HepG2 (cell line): ENCODE results near the gene IMMP1L. TPM values are rescaled to one million over a fixed set of nuclear protein-coding genes. Genes with fewer than 3 reads are reported as not detected.

Source experiments
- ATAC-seq: fragments of 200-7000 bp; cut with Tn5 transposase; 3 replicates; pipeline ENCODE4 v1.9.1; 2020; ENCODE audit warnings: mild to moderate bottlenecking, moderate library complexity
- BruUV-seq: library from RNA; stranded (reverse); fragments of 400-500 nt; replicated peaks from 2 replicates; lab custom pipeline; 2021; lab: Mats Ljungman, UMichigan
- CTCF ChIA-PET: fragments of 300-600 bp; formaldehyde crosslinking; extraction: SDS; loops from one replicate; lab custom pipeline; 2021; ENCODE audit warnings: low total read pairs, inconsistent platforms, low intra/inter-chr PET ratio; lab: Yijun Ruan, JAX
- POLR2A ChIA-PET: fragments of 350-600 bp; sonication (Branson Sonifier 250); formaldehyde crosslinking; loops from one replicate; lab custom pipeline; 2020; ENCODE audit warnings: antibody characterized with exemption, inconsistent platforms; lab: Yijun Ruan, JAX
- DNase-seq: peaks from one replicate; pipeline ENCODE4 v3.0.0-alpha.2; 2015; ENCODE audit warnings: low spot score
- FAIRE-seq: peaks from 3 replicates; lab custom pipeline; 2011; peaks lifted over from hg19 to GRCh38; lab: Jason Lieb, UNC
- H2AFZ ChIP-seq: one replicate; pipeline ENCODE4 v1.6.1; 2011; ENCODE audit warnings: low read length, inconsistent platforms
- H3K27ac ChIP-seq: fragments of 300-600 bp; 3 replicates; pipeline ENCODE4 v1.8.0; 2011; ENCODE audit warnings: mixed run types, mild to moderate bottlenecking, mixed read lengths, low read length, inconsistent platforms; ENCODE audit not compliant: insufficient read depth; ENCODE audit errors: extremely low read length
- H3K27me3 ChIP-seq, 2 experiments: fragments of 200-600 bp in 1 of 2; 2 replicates in 1 of 2; 3 replicates in 1 of 2; pipeline versions ENCODE4 v1.6.0 to v1.8.0; 2011; ENCODE audit warnings: low read length in 2 of 2, mild to moderate bottlenecking in 2 of 2, moderate library complexity in 2 of 2, inconsistent platforms in 1 of 2; ENCODE audit not compliant: insufficient read depth in 2 of 2, control insufficient read depth in 1 of 2
- H3K36me3 ChIP-seq, 2 experiments: fragments of 200-600 bp in 1 of 2; replicated peaks in 1 of 2; 2 replicates in 1 of 2; 3 replicates in 1 of 2; pipeline versions ENCODE4 v1.5.1 to v1.8.0; 2011; ENCODE audit warnings: low read length in 2 of 2, inconsistent platforms in 1 of 2; ENCODE audit not compliant: insufficient read depth in 2 of 2, control insufficient read depth in 1 of 2
- H3K4me1 ChIP-seq: 2 replicates; pipeline ENCODE4 v1.5.1; 2012; ENCODE audit warnings: low read length, inconsistent platforms; ENCODE audit not compliant: insufficient read depth
- H3K4me2 ChIP-seq: 2 replicates; pipeline ENCODE4 v1.6.0; 2011; ENCODE audit warnings: low read depth, low read length, inconsistent platforms
- H3K4me3 ChIP-seq, 3 experiments: fragments of 200-600 bp in 1 of 3; sonication (generic), shearing (Covaris generic) in 1 of 3; replicated peaks in 1 of 3; 2 replicates each; pipeline ENCODE4 v1.5.1; 2011 to 2016; ENCODE audit warnings: low read length in 3 of 3, inconsistent platforms in 2 of 3, low read depth in 2 of 3, mild to moderate bottlenecking in 2 of 3, control low read depth in 1 of 3, mixed read lengths in 1 of 3; ENCODE audit not compliant: insufficient read depth in 1 of 3
- H3K79me2 ChIP-seq: one replicate; pipeline ENCODE4 v1.6.1; 2011; ENCODE audit warnings: low read length, inconsistent platforms; ENCODE audit not compliant: insufficient read depth
- H3K9ac ChIP-seq: 2 replicates; pipeline ENCODE4 v1.6.0; 2011; ENCODE audit warnings: mild to moderate bottlenecking, low read depth, low read length, inconsistent platforms; ENCODE audit not compliant: insufficient read depth
- H3K9me3 ChIP-seq: 2 replicates; pipeline ENCODE4 v1.5.1; 2012; ENCODE audit warnings: mild to moderate bottlenecking, low read length
- H4K20me1 ChIP-seq: 2 replicates; pipeline ENCODE4 v1.6.0; 2011; ENCODE audit warnings: inconsistent platforms, mild to moderate bottlenecking, low read length, moderate library complexity; ENCODE audit not compliant: insufficient read depth
- CTCF ChIP-seq: sonication (generic); formaldehyde crosslinking; IDR thresholded peaks from 2 replicates; pipeline ENCODE4 v1.5.0; 2020; ENCODE audit warnings: mild to moderate bottlenecking, missing genetic modification reagents, moderate library complexity
- IRX3 ChIP-seq: sonication (generic); formaldehyde crosslinking; IDR thresholded peaks from 2 replicates; pipeline ENCODE4 v1.8.1; 2023; ENCODE audit warnings: mild to moderate bottlenecking, low read depth, missing genetic modification reagents, borderline replicate concordance
- MAFF ChIP-seq: IDR thresholded peaks from 2 replicates; pipeline ENCODE4 v1.6.1; 2011; ENCODE audit warnings: low read depth, low read length, improper control_type of control experiment
- MAFK ChIP-seq, 2 experiments: IDR thresholded peaks in 1 of 2; conservative IDR thresholded peaks in 1 of 2; 2 replicates each; pipeline ENCODE4 v1.6.1; 2011; ENCODE audit warnings: improper control_type of control experiment in 2 of 2, low read length in 2 of 2
- POGK ChIP-seq: sonication (generic); formaldehyde crosslinking; conservative IDR thresholded peaks from 2 replicates; pipeline ENCODE4 v1.8.0; 2022; ENCODE audit warnings: mild to moderate bottlenecking, moderate library complexity, missing genetic modification reagents
- SIX4 ChIP-seq: sonication (generic); formaldehyde crosslinking; IDR thresholded peaks from 2 replicates; pipeline ENCODE4 v1.4.0; 2020; ENCODE audit warnings: missing genetic modification reagents
- SNAPC2 ChIP-seq: sonication (generic); formaldehyde crosslinking; IDR thresholded peaks from 2 replicates; pipeline ENCODE4 v1.8.1; 2022; ENCODE audit warnings: mild to moderate bottlenecking, missing genetic modification reagents
- SP1 ChIP-seq, 2 experiments: fragments of 450-650 bp in 1 of 2; sonication (generic) in 1 of 2; formaldehyde crosslinking in 1 of 2; IDR thresholded peaks; 2 replicates each; pipeline versions ENCODE4 v1.4.0 to v1.6.1; 2016 to 2020; ENCODE audit warnings: missing genetic modification reagents in 1 of 2
- STAG1 ChIP-seq: sonication (generic); formaldehyde crosslinking; IDR thresholded peaks from 2 replicates; pipeline ENCODE4 v1.4.0; 2020; ENCODE audit warnings: missing genetic modification reagents
- ZNF446 ChIP-seq: sonication (generic); formaldehyde crosslinking; IDR thresholded peaks from 2 replicates; pipeline ENCODE4 v1.5.0; 2020; ENCODE audit warnings: mild to moderate bottlenecking, missing genetic modification reagents
- ZNF670 ChIP-seq: sonication (generic); formaldehyde crosslinking; IDR thresholded peaks from 2 replicates; pipeline ENCODE4 v1.8.0; 2022; ENCODE audit warnings: mild to moderate bottlenecking, missing genetic modification reagents, borderline replicate concordance
- ZNF800 ChIP-seq: sonication (generic); formaldehyde crosslinking; IDR thresholded peaks from 2 replicates; pipeline ENCODE4 v1.4.0; 2020; ENCODE audit warnings: missing genetic modification reagents
- WGBS: methylation state at CpG from one replicate; pipeline ENCODE4 v1.1.6; 2017; ENCODE audit warnings: low lambda C conversion rate; 5-methylcytosine and 5-hydroxymethylcytosine counted together
- in situ Hi-C: cut with HindIII; loops from 2 replicates; pipeline ENCODE4 v1.10.0; 2017; ENCODE audit warnings: low pct_unique_long_range_greater_than_20kb; ENCODE audit not compliant: extremely low pct_ligation_motif_present
- intact Hi-C: fragments of 100-400 bp; cut with micrococcal nuclease; formaldehyde crosslinking; loops from one replicate; pipeline ENCODE4 v1.10.0; 2022; ENCODE audit not compliant: unreplicated experiment
- polyA plus RNA-seq, 8 experiments: library from polyadenylated mRNA; depleted of rRNA in 3 of 8; stranded (reverse) in 7 of 8; unstranded in 1 of 8; fragments of >200 nt; fragmentation: Illumina TruSeq in 4 of 8; extraction: Trizol in 4 of 8; gene quantifications; 2 replicates each; pipeline versions ENCODE4 v1.2.1 to v1.2.3, GENCODE V29; 2011 to 2016; ENCODE audit warnings: low read depth in 4 of 8, missing spikeins in 1 of 8, mixed read lengths in 1 of 8; ENCODE audit not compliant: insufficient read depth in 1 of 8
- total RNA-seq, 5 experiments: library from RNA; depleted of rRNA; stranded (reverse); fragments of >200 nt; fragmentation: Illumina TruSeq; extraction: Trizol; gene quantifications; 2 replicates each; pipeline ENCODE4 v1.2.3, GENCODE V29; 2016; ENCODE audit warnings: low read depth in 1 of 5

Gene IMMP1L
- total and polyA plus RNA-seq, 2 of the 13 experiments (the other 11 are each of a cell fraction or from before 2014, with no cell fraction given) = 42.4 to 57.9 TPM

GRCh38 chr11:31487848-31488247 lies 21.6 kb downstream of the IMMP1L start:
- DNase-seq = peak; percentile 53
- no peaks in the 10 kb centered on the region for H3K9me3 ChIP-seq
- H3K27ac ChIP-seq = no peak overlapping the region
- ATAC-seq = peak; percentile 76
- POLR2A ChIA-PET = no interaction called here
- no peaks in the 10 kb centered on the region; a peak in 1 of 5 replicates for H3K36me3 ChIP-seq
- intact Hi-C loops = loop anchor here (1.0 to 5.0 kb wide), 4 partner anchors 154 to 688 kb away; no protein-coding TSS in a partner anchor
- H3K4me2 ChIP-seq = no peak overlapping the region
- no peak overlapping the region for H2AFZ ChIP-seq
- peaks cover 34% of the 10 kb centered on the region for H3K79me2 ChIP-seq
- H4K20me1 ChIP-seq = peaks cover 2% of the 10 kb centered on the region
- no peaks in the 10 kb centered on the region for H3K27me3 ChIP-seq
- BruUV-seq = no TSS peak
- H3K4me3 ChIP-seq = no peak overlapping the region
- TF ChIP-seq SP1 (IDR thresholded peaks at IDR 0.05) (no peak), SP1 (CRISPR knock-in tag; IDR thresholded peaks at IDR 0.05) (no peak), ZNF446 (no peak), MAFK (conservative IDR thresholded peaks at IDR 0.05 in 1 of 2, IDR thresholded peaks at IDR 0.05 in 1 of 2; ENCODE audit: low read length in 2 of 2) (0 out of 4 replicates have a peak, but pooled peaks of 1 of the 2 experiments have one; percentile 19), MAFF (peak; percentile 40), CTCF (peak; percentile 49), STAG1 (peak; percentile 63)
- TF ChIP-seq, all 625 proteins: peak for 4
- Histone ChIP-seq H3K9ac (no peak overlapping the region), H3K4me1 (no peaks in the 10 kb centered on the region)
- 53% methylated on average over 1 of the region's 1 CpG for WGBS
- CTCF ChIA-PET = interaction anchor here (1.0 to 1.2 kb wide), 2 partner anchors 383 to 685 kb away, joined by 4 to 8 read pairs; no protein-coding TSS in a partner anchor
- FAIRE-seq = no peak
- in situ Hi-C loops = loop anchor here (5.0 to 10.0 kb wide), 2 partner anchors 337 to 384 kb away; no protein-coding TSS in a partner anchor

GRCh38 chr11:31484497-31484896 lies 24.9 kb downstream of the IMMP1L start:
- Histone ChIP-seq H3K27me3 (no peaks in the 10 kb centered on the region), H3K79me2 (peaks cover 42% of the 10 kb centered on the region), H3K4me2 (no peak overlapping the region), H3K27ac (no peak overlapping the region), H3K4me1 (no peaks in the 10 kb centered on the region), H3K4me3 (no peak overlapping the region), H3K9me3 (no peaks in the 10 kb centered on the region), H2AFZ (no peak overlapping the region), H3K9ac (no peak overlapping the region), H3K36me3 (no peaks in the 10 kb centered on the region), H4K20me1 (peaks cover 2% of the 10 kb centered on the region)
- ChIA-PET CTCF (no interaction called here), POLR2A (no interaction called here)
- FAIRE-seq = no peak
- 87% methylated on average over 4 of the region's 4 CpGs for WGBS
- in situ Hi-C loops = loop anchor here (10.0 kb wide), 1 partner anchor 340 kb away; no protein-coding TSS in a partner anchor
- BruUV-seq = no TSS peak
- no peak for ATAC-seq
- intact Hi-C loops = no loop called here
- no peak for DNase-seq
- TF ChIP-seq IRX3 (CRISPR knock-in tag) (no peak), SNAPC2 (no peak), SIX4 (CRISPR knock-in tag) (no peak), ZNF670 (CRISPR knock-in tag) (no peak), ZNF800 (CRISPR knock-in tag) (no peak), POGK (CRISPR knock-in tag) (no peak)
